Stimulated activated effector memory CD8-positive, alpha-beta T cell treated with anti-CD3 and anti-CD28 coated beads, Interleukin-12 subunit alpha, Interleukin-12 subunit beta, amount 100 ng/mL, for 72 hours (primary cell): ENCODE measurements around the gene FAM193A.
A peak's percentile ranks its signal among the peaks of the same experiment; 100 is the strongest.
"Not testable (repeated sequence)": the region's sequence is repeated elsewhere in the genome, so short reads cannot be mapped to it uniquely, and the experiment has no call there.

ENCODE experiments used
- ATAC-seq: fragments of 150-1000 bp; cut with Tn5 transposase; 2 replicates; pipeline ENCODE4 v1.10.0; 2021
- DNase-seq, 2 donors: peaks; one replicate each; pipeline ENCODE4 v3.0.0; 2021 to 2022; ENCODE audit warnings: low spot score in 2 of 2
- H3K27ac Mint-ChIP-seq: one replicate; pipeline ENCODE4 v1.8.0; 2022; ENCODE audit warnings: mild to moderate bottlenecking, mixed read lengths
- H3K36me3 Mint-ChIP-seq: one replicate; pipeline ENCODE4 v1.8.0; 2022; ENCODE audit warnings: mild to moderate bottlenecking, mixed read lengths
- H3K4me1 Mint-ChIP-seq: one replicate; pipeline ENCODE4 v1.8.0; 2022; ENCODE audit warnings: mixed read lengths
- H3K4me3 Mint-ChIP-seq: one replicate; pipeline ENCODE4 v1.8.0; 2022; ENCODE audit warnings: mild to moderate bottlenecking, mixed read lengths
- H3K9me3 Mint-ChIP-seq: one replicate; pipeline ENCODE4 v1.8.0; 2022; ENCODE audit warnings: mixed read lengths

FAM193A gene

DNA sequence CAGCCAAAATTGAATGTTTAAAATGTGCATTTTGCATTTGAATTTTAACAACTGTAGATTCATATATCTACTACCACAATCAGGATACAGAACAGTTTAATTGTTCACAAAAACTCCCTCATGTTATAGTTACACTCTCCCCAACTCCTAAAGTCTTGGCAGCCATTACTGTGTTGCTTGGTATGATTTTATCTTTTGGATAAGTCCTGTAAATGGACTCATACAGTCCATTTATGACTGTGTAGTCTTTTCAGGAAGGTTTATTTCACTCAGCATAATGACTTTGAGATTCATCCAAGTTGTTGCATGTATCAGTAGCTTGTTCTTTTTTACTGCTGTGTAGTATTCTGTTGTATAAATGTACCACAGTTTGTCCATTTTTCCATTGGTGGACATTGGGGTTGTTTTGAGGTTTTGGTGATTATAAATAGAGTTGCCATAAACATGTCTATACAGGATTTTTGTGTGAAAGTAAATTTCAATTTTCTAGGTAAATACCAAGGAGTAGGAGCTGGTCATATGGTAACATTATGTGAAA, 9.9 kb downstream of the FAM193A start:
- H3K9me3 Mint-ChIP-seq = no peaks in the 10 kb centered on the region
- ATAC-seq (peak; percentile 56), DNase-seq (no peak)
- H3K36me3 Mint-ChIP-seq = peaks cover 4% of the 10 kb centered on the region
- peaks cover 31% of the 10 kb centered on the region for H3K4me1 Mint-ChIP-seq
- no peak overlapping the region for H3K4me3 Mint-ChIP-seq
- no peak overlapping the region for H3K27ac Mint-ChIP-seq

DNA sequence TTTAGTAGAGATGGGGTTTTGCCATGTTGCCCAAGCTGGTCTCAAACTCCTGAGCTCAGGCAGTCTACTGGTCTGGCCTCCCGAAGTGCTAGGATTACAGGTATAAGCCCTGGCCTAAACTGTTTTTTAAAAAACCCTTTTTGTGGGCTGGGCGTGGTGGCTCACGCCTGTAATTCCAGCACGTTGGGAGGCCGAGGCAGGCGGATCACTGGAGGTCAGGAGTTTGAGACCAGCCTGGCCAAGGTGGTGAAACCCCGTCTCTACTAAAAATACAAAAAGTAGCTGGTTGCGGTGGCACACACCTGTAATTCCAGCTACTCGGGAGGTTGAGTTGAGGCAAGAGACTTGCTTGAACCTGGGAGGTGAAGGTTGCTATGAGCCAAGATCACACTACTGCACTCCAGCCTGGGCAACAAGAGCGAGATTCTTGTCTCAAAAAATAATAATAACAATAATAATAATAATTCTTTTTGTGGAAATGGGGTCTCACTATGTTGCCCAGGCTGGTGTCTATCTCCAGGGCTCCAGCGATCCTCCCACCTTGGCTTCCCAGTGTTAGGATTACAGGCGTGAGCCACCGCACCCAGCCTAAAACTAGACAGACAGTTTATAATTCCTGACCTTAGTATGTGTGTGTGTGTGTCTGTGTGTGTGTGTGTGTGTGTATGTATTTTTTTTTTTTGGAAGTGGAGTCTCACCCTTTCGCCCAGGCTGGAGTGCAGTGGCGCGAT, 10.7 kb downstream of the FAM193A start:
- H3K4me3 Mint-ChIP-seq, H3K9me3 Mint-ChIP-seq, H3K27ac Mint-ChIP-seq, DNase-seq, H3K36me3 Mint-ChIP-seq, ATAC-seq: not testable (repeated sequence)
- peaks cover 35% of the 10 kb centered on the region for H3K4me1 Mint-ChIP-seq

DNA sequence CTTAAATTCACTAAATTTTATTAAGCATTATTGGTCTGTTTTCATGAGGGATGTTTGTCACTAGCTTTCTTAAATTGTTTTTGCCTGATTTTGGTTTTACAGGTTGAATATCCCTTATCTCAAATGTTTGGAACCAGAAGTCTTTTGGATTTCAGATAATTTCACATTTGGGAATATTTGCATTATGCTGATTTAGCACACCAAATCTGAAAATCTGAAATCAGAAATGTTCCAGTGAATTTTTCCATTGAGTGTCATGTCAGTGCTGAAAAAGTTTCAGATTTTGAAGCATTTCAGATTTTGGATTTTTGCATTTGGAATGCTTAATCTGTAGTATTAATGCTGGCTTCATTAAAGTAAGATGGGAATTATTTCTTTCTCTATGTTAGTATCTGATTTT, 14.7 kb downstream of the FAM193A start:
- peaks cover 4% of the 10 kb centered on the region for H3K36me3 Mint-ChIP-seq
- ATAC-seq (no peak), DNase-seq (no peak)
- H3K9me3 Mint-ChIP-seq = no peaks in the 10 kb centered on the region
- no peak overlapping the region for H3K4me3 Mint-ChIP-seq
- H3K27ac Mint-ChIP-seq = peak overlapping the region; percentile 38
- peaks cover 31% of the 10 kb centered on the region for H3K4me1 Mint-ChIP-seq

DNA sequence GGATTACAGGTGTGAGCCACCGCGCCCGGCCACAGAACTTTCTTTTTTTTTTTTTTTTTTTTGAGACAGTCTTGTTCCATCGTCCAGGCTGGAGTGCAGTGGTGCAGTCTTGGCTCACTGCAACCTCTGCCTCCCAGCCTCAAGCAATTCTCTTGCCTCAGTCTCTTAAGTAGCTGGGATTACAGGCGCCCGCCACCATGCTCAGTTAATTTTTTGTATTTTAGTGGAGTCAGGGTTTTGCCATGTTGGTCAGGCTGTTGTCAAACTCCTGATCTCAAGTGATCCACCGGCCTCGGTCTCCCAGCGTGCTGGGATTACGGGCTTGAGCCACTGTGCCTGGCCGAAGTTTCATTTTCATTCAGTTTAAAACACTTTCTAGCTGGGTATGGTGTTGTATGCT, 16.4 kb downstream of the FAM193A start:
- ATAC-seq (no peak), DNase-seq (no peak)
- H3K36me3 Mint-ChIP-seq = peaks cover 4% of the 10 kb centered on the region
- no peak overlapping the region for H3K27ac Mint-ChIP-seq
- peaks cover 29% of the 10 kb centered on the region for H3K4me1 Mint-ChIP-seq
- no peak overlapping the region for H3K4me3 Mint-ChIP-seq
- H3K9me3 Mint-ChIP-seq = no peaks in the 10 kb centered on the region

DNA sequence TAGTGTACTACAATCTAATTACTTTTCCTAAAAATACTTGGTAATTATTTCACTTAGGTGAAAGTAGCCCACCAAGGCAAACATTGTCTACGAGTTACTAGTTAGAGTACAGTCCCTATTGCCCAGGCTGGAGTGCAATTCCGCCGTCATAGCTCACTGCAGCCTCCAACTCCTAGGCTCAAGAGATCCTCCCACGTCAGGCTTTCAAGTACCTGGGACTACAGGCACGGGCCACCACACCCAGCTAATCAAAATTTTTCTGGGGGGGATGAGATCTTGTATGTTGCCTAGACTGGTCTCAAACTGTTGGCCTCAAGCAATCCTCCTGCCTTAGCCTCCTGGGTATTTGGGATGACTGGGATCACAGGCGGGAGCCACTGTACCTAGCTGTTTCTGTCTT, 21.9 kb downstream of the FAM193A start:
- ATAC-seq (no peak), DNase-seq (no peak)
- Mint-ChIP-seq H3K27ac (no peak overlapping the region), H3K4me1 (peaks cover 33% of the 10 kb centered on the region), H3K4me3 (no peak overlapping the region), H3K9me3 (no peaks in the 10 kb centered on the region), H3K36me3 (peaks cover 12% of the 10 kb centered on the region)

DNA sequence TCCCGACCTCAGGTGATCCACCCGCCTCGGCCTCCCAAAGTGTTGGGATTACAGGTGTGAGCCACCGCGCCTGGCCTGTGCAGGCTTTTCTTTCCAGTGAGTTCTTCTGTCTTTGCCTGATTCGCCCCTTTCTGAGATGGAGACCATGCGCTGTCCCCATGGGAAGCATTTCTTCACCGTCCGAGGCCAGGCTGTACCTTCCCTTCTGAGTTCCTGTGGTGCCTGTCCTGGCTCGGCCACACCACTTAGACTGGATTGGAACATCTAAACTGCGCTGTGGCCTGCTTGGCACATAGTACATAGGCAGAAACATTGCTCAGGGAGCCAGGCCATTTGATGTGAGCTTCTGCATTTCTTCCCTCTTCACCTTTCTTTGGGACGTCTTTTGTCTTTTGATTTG, 23.7 kb downstream of the FAM193A start:
- DNase-seq = no peak
- Mint-ChIP-seq H3K27ac (peak overlapping the region; percentile 70), H3K36me3 (peaks cover 19% of the 10 kb centered on the region), H3K4me1 (peaks cover 25% of the 10 kb centered on the region), H3K4me3 (no peak overlapping the region), H3K9me3 (no peaks in the 10 kb centered on the region)
- ATAC-seq = no peak

DNA sequence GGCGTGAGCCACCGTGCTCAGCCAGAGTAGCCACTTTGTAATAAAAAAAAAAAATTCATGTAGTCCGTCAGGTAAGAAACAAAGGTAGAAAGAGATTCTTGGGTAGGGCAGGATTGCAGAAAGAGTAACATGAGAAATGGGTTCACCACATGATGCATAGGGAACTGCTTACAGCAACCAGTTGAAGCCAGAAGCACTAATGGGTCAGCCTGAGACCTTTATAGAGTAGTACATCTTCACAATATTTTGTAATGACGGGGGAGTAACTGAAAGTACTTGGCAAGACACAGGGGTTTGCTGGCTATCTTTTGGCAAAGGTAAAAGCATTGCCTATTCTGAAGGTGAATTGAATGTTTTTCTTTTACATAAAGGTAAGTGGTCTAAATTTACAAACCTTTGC, 29.1 kb downstream of the FAM193A start:
- ATAC-seq = no peak
- Mint-ChIP-seq H3K4me1 (peaks cover 20% of the 10 kb centered on the region), H3K27ac (no peak overlapping the region), H3K4me3 (no peak overlapping the region), H3K9me3 (no peaks in the 10 kb centered on the region), H3K36me3 (peaks cover 29% of the 10 kb centered on the region)
- DNase-seq = no peak

DNA sequence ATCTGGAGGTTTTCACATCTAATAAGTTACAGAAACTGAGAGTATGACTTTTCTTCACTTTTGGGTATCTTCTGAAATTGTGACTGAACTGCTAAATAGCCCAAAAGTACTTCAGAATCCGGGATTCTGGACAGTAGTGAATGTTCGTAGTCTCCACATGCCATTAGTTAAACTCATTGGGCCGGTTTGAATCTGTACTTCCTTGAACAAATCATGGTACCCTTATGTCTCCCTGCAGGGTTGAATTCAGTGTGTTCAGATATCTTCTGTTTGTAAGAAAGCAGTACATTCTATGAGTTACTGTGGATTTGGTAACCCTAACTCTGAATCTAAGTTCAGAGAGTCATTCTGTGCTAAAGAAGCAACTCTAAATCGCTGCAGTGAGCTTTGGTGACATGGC, 33.6 kb downstream of the FAM193A start:
- H3K27ac Mint-ChIP-seq = peak overlapping the region; percentile 92
- peak overlapping the region; percentile 56 for H3K4me3 Mint-ChIP-seq
- peaks cover 51% of the 10 kb centered on the region for H3K4me1 Mint-ChIP-seq
- no peak for DNase-seq
- H3K9me3 Mint-ChIP-seq = no peaks in the 10 kb centered on the region
- peaks cover 35% of the 10 kb centered on the region for H3K36me3 Mint-ChIP-seq
- ATAC-seq = no peak

DNA sequence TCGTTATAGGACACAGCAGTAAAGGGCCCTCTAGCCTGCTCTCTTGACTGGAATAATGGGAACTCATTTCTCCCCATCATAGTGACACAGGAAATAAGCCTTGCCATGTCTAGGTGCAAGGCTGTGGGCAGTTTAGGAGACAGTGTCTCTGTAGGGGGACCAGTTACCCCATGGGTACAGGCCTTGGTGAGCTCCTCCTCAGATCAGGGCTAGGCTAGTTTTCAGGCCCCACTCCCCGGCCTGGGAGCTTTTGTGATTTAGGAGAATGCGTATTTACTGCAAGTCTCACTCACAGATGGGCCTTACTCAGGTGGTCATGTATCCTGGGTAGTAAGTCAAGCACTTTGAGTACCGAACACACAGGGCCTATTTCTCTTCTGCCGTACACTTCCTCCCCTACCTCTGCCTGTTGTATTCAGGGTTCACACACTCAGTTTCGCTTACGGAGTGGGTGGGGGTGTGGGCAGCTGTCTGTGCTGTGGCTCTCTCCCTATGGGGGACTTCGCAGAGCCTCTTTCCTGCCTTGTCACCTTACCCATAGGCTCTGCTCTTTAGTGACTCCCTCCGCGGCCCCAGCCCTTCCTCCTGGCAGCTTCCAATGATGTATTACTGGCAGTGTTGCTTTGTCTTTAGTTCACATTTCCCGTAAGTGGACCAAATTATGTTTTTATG, 34.2 kb downstream of the FAM193A start:
- peaks cover 29% of the 10 kb centered on the region for H3K36me3 Mint-ChIP-seq
- peaks cover 56% of the 10 kb centered on the region for H3K4me1 Mint-ChIP-seq
- H3K4me3 Mint-ChIP-seq = peak overlapping the region; percentile 56
- H3K27ac Mint-ChIP-seq = peak overlapping the region; percentile 92
- no peaks in the 10 kb centered on the region for H3K9me3 Mint-ChIP-seq
- peak; percentile 99 for ATAC-seq
- DNase-seq = peak; percentile 40 to 78

DNA sequence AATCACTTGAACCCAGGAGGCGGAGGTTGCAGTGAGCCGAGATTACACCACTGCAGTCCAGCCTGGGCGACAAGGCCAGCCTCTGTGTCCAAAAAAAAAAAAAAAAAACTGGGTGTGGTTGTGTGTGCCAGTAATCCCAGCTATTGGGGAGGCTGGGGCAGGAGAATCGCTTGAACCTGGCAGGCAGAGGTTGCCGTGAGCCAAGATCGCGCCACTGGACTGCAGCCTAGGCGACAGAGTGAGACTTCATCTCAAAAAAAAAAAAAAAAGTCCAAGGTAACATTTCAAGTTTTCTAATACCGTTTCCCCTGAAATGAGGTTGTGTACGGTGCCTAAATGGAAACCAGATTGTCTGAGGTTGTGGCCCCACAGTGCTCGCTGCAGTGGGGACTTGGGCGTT, 35.6 kb downstream of the FAM193A start:
- H3K4me1 Mint-ChIP-seq = peaks cover 58% of the 10 kb centered on the region
- ATAC-seq (no peak), DNase-seq (no peak)
- no peaks in the 10 kb centered on the region for H3K9me3 Mint-ChIP-seq
- H3K36me3 Mint-ChIP-seq = peaks cover 23% of the 10 kb centered on the region
- peak overlapping the region; percentile 29 for H3K27ac Mint-ChIP-seq
- no peak overlapping the region for H3K4me3 Mint-ChIP-seq

DNA sequence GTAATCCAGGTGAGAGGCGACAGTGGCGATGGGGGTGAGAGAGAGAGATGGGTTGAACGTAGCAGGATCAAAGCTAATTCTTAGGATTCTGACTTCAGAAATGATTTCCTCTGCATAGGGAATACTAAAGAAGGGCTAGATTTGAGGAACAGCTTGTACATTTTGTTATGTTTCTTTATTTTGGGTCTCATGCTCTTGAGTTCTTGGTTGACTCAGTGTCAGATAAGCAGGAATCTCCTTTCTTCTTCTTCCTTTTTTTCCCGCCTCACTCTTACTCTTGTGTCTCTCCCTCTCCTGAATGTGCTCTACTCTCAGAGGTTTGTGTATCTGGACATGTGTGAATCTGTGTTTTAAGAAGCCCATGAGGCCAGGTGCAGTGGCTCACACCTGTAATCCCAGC, 36.4 kb downstream of the FAM193A start:
- DNase-seq (no peak), ATAC-seq (no peak)
- H3K4me1 Mint-ChIP-seq = peaks cover 55% of the 10 kb centered on the region
- H3K9me3 Mint-ChIP-seq = no peaks in the 10 kb centered on the region
- peaks cover 23% of the 10 kb centered on the region for H3K36me3 Mint-ChIP-seq
- no peak overlapping the region for H3K4me3 Mint-ChIP-seq
- peak overlapping the region; percentile 29 for H3K27ac Mint-ChIP-seq

DNA sequence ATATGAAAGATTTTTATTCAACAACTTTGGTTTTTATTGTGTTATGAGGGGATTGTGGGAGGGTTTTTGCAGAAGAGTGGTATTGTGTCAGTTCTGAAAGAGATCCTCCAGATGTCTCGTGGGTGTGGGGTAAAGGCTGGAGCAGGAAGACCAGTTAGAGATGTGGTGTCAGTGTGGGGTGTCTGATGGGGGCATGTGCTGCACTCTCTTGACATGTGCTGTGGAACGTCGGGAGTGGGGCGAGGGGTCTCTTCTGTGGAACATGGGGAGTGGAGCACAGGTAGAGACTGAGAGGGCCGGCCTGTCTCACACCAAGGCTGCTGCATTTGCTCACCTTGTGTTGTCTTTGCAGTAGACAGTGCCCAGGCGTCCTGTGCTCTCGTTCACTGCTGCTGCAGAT, 37.6 kb downstream of the FAM193A start:
- Mint-ChIP-seq H3K9me3 (no peaks in the 10 kb centered on the region), H3K4me1 (peaks cover 52% of the 10 kb centered on the region), H3K36me3 (peaks cover 23% of the 10 kb centered on the region), H3K4me3 (no peak overlapping the region), H3K27ac (peak overlapping the region; percentile 32)
- ATAC-seq = no peak
- no peak for DNase-seq

DNA sequence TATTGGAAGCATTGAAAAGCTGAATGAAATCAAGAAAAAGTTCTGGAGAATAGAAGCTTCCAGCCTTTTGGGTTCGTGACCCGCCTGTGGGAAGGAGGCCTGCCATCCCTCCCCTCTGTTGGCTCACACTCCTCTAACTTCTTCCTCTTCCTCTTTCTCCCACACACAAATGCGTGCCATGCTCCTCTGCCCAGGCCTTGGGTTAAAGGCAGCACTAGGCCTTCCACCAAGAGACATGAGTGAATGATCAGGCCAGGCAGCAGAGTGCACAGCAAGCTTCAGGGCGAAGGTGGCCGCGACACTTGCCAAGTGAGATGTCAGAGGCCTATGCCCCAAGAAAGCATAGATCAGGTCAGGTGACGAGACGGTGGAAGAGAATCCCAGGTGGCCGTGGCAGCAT, 38.4 kb downstream of the FAM193A start:
- no peak for DNase-seq
- H3K36me3 Mint-ChIP-seq = peaks cover 23% of the 10 kb centered on the region
- no peaks in the 10 kb centered on the region for H3K9me3 Mint-ChIP-seq
- no peak overlapping the region for H3K4me3 Mint-ChIP-seq
- no peak for ATAC-seq
- peaks cover 52% of the 10 kb centered on the region for H3K4me1 Mint-ChIP-seq
- H3K27ac Mint-ChIP-seq = no peak overlapping the region

DNA sequence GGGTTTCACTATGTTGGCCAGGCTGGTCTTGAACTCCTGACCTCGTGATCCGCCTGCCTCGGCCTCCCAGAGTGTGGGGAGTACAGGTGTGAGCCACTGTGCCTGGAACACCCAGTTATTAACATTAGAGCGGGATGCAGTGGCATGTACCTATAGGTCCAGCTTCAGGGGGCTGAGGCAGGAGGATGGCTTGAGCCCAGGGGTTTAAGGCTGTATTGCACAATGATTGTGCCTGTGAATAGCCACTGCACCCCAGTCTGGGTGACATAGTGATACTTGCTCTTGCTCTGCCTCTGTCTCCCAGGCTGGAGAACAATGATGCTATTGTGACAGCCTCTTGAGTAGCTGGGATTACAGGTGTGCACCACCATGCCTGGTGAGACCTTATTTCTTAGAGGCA, 39.8 kb downstream of the FAM193A start:
- Mint-ChIP-seq H3K36me3 (peaks cover 17% of the 10 kb centered on the region), H3K4me3 (no peak overlapping the region), H3K9me3 (no peaks in the 10 kb centered on the region), H3K27ac (no peak overlapping the region), H3K4me1 (peaks cover 37% of the 10 kb centered on the region)
- DNase-seq (no peak), ATAC-seq (no peak)

DNA sequence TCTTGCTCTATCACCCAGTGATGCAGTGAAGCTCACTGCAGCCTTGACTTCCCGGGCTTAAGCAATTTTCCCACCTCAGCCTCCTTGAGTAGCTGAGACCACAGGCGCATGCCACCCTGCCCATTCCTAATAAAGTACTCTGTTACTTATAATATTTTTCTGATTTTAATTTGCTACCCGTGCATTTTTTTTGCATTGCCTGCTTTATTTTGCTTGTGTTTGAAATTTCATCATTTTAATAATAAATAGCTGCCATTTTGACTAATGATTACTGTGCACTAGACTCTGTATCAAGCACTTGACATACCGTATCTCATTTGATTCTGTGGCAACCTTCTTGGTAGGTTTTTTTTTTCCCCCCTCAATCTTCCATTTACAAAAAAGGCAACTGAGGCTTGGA, 41.7 kb downstream of the FAM193A start:
- H3K4me1 Mint-ChIP-seq = peaks cover 39% of the 10 kb centered on the region
- no peaks in the 10 kb centered on the region for H3K9me3 Mint-ChIP-seq
- peak overlapping the region; percentile 26 for H3K27ac Mint-ChIP-seq

DNA sequence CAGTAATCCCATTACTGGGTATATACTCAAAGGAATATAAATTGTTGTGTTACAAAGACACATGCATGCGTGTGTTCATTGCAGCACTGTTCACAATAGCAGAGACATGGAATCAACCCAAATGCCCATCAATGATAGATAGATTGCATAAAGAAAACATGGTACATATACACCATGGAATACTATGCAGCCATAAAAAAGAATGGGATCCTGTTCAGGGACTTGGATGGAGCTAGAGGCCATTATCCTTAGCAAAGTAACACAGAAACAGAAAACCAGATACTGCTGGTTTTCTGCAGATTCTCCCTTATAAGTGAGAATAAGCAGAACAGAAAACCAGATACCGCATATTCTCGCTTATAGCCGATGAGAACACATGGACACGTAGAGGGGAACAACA, 43.5 kb downstream of the FAM193A start:
- Mint-ChIP-seq H3K36me3 (no peaks in the 10 kb centered on the region), H3K4me3 (no peak overlapping the region), H3K4me1 (peaks cover 31% of the 10 kb centered on the region), H3K27ac (no peak overlapping the region), H3K9me3 (no peaks in the 10 kb centered on the region)
- DNase-seq (no peak), ATAC-seq (no peak)

More for the DNA sequence above, 41.7 kb downstream of the FAM193A start:
- no peak for DNase-seq
- no peak for ATAC-seq
- no peak overlapping the region for H3K4me3 Mint-ChIP-seq
- peaks cover 7% of the 10 kb centered on the region for H3K36me3 Mint-ChIP-seq
